Chondrocyte (in vitro differentiated cells): Measurements from ENCODE around the gene R3HDM1. TPM values are rescaled to one million over a fixed set of nuclear protein-coding genes. Genes with fewer than 3 reads are reported as not detected.
"Not testable (repeated sequence)": the region's sequence is repeated elsewhere in the genome, so short reads cannot be mapped to it uniquely, and the experiment has no call there.

ENCODE experiments used
- DNase-seq: peaks from one replicate; pipeline ENCODE4 v3.0.0; 2021; ENCODE audit warnings: mixed read lengths, low spot score
- H3K27ac Mint-ChIP-seq: one replicate; pipeline ENCODE4 v1.8.0; 2021; ENCODE audit warnings: mild to moderate bottlenecking, moderate library complexity, mixed read lengths; ENCODE audit not compliant: unreplicated experiment
- H3K27me3 Mint-ChIP-seq: 2 replicates; pipeline ENCODE4 v1.8.0; 2021; ENCODE audit warnings: low read depth, mixed read lengths
- H3K36me3 Mint-ChIP-seq: 2 replicates; pipeline ENCODE4 v1.8.0; 2021; ENCODE audit warnings: low read depth, mixed read lengths
- H3K4me1 Mint-ChIP-seq: 2 replicates; pipeline ENCODE4 v1.8.0; 2021; ENCODE audit warnings: low read depth, mild to moderate bottlenecking, mixed read lengths
- H3K4me3 Mint-ChIP-seq: one replicate; pipeline ENCODE4 v1.8.0; 2021; ENCODE audit warnings: mild to moderate bottlenecking, moderate library complexity, mixed read lengths; ENCODE audit not compliant: unreplicated experiment
- H3K9me3 Mint-ChIP-seq: 2 replicates; pipeline ENCODE4 v1.8.0; 2021; ENCODE audit warnings: low read depth, mixed read lengths
- total RNA-seq: library from RNA; stranded (reverse); gene quantifications from 3 replicates; pipeline ENCODE4 v1.2.1, GENCODE V29; 2021
- TF ChIP-seq, protein P1 (sequence below): fragments of 200-600 bp; sonication (generic); IDR thresholded peaks from 2 replicates; pipeline ENCODE4 v1.5.0; 2021; ENCODE audit warnings: antibody characterized with exemption, mild to moderate bottlenecking, moderate library complexity

The R3HDM1 gene
- total RNA-seq, 1 donor from 2014 or later, result 28.2 TPM

GRCh38 chr2:135709992-135710391 is 178.7 kb downstream of the R3HDM1 start:
- Mint-ChIP-seq H3K9me3 (no peaks in the 10 kb centered on the region), H3K27me3 (no peaks in the 10 kb centered on the region), H3K27ac (no peak overlapping the region), H3K4me3 (no peak overlapping the region), H3K4me1 (no peaks in the 10 kb centered on the region), H3K36me3 (no peaks in the 10 kb centered on the region)
- TF ChIP-seq, protein P1, sequence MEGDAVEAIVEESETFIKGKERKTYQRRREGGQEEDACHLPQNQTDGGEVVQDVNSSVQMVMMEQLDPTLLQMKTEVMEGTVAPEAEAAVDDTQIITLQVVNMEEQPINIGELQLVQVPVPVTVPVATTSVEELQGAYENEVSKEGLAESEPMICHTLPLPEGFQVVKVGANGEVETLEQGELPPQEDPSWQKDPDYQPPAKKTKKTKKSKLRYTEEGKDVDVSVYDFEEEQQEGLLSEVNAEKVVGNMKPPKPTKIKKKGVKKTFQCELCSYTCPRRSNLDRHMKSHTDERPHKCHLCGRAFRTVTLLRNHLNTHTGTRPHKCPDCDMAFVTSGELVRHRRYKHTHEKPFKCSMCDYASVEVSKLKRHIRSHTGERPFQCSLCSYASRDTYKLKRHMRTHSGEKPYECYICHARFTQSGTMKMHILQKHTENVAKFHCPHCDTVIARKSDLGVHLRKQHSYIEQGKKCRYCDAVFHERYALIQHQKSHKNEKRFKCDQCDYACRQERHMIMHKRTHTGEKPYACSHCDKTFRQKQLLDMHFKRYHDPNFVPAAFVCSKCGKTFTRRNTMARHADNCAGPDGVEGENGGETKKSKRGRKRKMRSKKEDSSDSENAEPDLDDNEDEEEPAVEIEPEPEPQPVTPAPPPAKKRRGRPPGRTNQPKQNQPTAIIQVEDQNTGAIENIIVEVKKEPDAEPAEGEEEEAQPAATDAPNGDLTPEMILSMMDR, result peak; percentile 98
- no peak for DNase-seq

DNA sequence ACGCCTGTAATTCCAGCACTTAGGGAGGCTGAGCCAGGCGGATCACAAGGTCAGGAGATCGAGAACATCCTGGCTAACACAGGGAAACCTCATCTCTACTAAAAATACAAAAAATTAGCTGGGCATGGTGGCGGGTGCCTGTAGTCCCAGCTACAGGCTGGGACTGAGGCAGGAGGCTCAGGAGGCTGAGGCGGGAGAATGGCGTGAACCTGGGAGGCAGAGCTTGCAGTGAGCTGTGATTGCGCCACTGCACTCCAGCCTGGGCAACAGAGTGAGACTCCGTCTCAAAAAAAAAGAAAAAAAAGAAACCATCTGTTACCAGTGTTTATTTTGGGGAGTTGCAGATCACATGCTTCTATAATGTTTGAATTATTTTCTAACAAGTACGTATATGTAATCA is 183.8 kb downstream of the R3HDM1 start:
- peaks cover 15% of the 10 kb centered on the region for H3K36me3 Mint-ChIP-seq
- not testable (repeated sequence) for DNase-seq, H3K27me3 Mint-ChIP-seq, H3K4me3 Mint-ChIP-seq, H3K9me3 Mint-ChIP-seq, H3K27ac Mint-ChIP-seq, H3K4me1 Mint-ChIP-seq

- Mint-ChIP-seq H3K4me1 (peaks cover 10% of the 10 kb centered on the region), H3K9me3 (no peaks in the 10 kb centered on the region), H3K4me3 (no peak overlapping the region), H3K36me3 (peaks cover 12% of the 10 kb centered on the region), H3K27me3 (no peaks in the 10 kb centered on the region), H3K27ac (no peak overlapping the region)
- TF ChIP-seq, protein P1, result no peak
- no peak for DNase-seq
Measured at GRCh38 chr2:135728064-135728743, 196.9 kb downstream of the R3HDM1 start.

DNA sequence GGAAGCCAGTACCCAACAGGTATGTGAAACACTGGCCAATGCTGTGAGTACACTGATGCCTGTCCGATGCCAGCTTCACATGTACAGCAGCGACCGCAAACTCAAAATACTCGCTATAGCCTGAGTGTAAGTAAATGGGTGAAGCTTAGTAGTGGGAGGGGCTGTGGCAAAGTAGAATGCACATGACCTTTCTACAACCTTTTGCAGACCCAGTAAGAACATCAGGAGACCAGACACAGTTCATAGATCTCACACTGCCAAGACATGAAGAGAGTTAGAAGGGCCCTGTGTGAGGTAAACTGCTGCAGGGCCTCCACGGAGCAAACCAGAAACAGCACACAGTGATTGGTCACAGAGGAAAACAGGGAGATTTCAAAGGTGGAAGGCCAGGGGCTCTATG is 201.3 kb downstream of the R3HDM1 start:
- H3K9me3 Mint-ChIP-seq, result no peaks in the 10 kb centered on the region
- no peak overlapping the region for H3K27ac Mint-ChIP-seq
- no peaks in the 10 kb centered on the region for H3K4me1 Mint-ChIP-seq
- no peak for DNase-seq
- H3K4me3 Mint-ChIP-seq, result no peak overlapping the region
- TF ChIP-seq, protein P1, result no peak
- H3K36me3 Mint-ChIP-seq, result peaks cover 2% of the 10 kb centered on the region
- H3K27me3 Mint-ChIP-seq, result no peaks in the 10 kb centered on the region

DNA sequence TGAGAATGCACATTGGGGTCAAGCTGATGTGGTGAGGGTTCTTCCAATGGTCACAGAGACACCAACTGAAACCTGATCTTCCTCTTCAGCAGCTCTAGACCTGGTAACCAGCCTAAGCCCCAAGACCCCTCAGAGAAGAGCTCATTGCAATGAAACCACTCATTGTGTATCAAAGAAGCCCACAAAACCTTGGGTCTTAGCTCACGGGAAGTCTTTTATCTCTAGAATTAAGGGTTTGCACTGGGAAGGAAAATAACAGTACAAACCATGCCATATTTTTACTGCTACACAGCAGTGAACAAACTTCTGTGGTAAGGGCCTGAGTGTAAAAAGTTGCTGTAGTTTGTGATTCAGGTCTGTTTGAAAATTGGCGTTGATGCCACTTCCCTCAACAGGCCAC is 201.8 kb downstream of the R3HDM1 start:
- peaks cover 2% of the 10 kb centered on the region for H3K36me3 Mint-ChIP-seq
- H3K27ac Mint-ChIP-seq, result no peak overlapping the region
- H3K4me3 Mint-ChIP-seq, result no peak overlapping the region
- H3K9me3 Mint-ChIP-seq, result no peaks in the 10 kb centered on the region
- no peaks in the 10 kb centered on the region for H3K27me3 Mint-ChIP-seq
- no peaks in the 10 kb centered on the region for H3K4me1 Mint-ChIP-seq
- TF ChIP-seq, protein P1, result no peak
- no peak for DNase-seq

DNA sequence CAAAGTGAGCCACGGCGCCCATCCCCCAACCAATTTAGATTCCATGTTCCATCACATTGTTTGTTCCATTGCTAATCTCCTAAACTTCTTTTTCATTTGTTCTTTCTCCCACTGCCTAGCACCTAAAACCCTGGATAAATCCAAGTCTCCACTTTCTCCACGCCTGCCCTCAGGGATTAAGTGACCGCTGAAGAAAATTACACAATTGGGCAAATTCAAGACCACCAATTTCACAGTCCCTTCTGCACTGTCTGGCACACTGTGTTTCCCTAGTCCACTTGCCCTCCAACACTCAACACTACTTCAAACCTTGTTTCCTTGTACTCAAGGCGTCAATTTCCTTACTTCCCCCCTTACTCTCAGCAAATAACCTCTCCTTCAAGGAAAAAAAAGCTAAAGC is 205.3 kb downstream of the R3HDM1 start:
- TF ChIP-seq, protein P1, result no peak
- no peaks in the 10 kb centered on the region for H3K27me3 Mint-ChIP-seq
- peaks cover 3% of the 10 kb centered on the region for H3K9me3 Mint-ChIP-seq
- H3K4me1 Mint-ChIP-seq, result peaks cover 3% of the 10 kb centered on the region
- DNase-seq, result no peak
- H3K27ac Mint-ChIP-seq, result no peak overlapping the region
- peaks cover 2% of the 10 kb centered on the region for H3K36me3 Mint-ChIP-seq
- no peak overlapping the region for H3K4me3 Mint-ChIP-seq
